SK-N-SH (cell line): ENCODE data around the gene MAMLD1. TPM values are rescaled to one million over a fixed set of nuclear protein-coding genes. Genes with fewer than 3 reads are reported as not detected.

Experiments used
- CTCF ChIA-PET: fragments of 300-600, 350-600 bp; formaldehyde crosslinking; extraction: SDS; loops from one replicate; lab custom pipeline; 2021; lab: Yijun Ruan, JAX
- POLR2A ChIA-PET: fragments of 350-600 bp; sonication (Branson Sonifier 250); formaldehyde crosslinking; extraction: SDS; loops from one replicate; lab custom pipeline; 2020; ENCODE audit warnings: antibody characterized with exemption, inconsistent platforms; lab: Yijun Ruan, JAX
- DNase-seq: peaks from one replicate; pipeline ENCODE4 v3.0.0; 2012
- H2AFZ ChIP-seq: fragments of 200-600 bp; sonication (generic); 2 replicates; pipeline ENCODE4 v1.8.1; 2016; ENCODE audit warnings: antibody characterized with exemption, mild to moderate bottlenecking, low read depth
- H3F3A ChIP-seq: fragments of 200-600 bp; sonication (generic); replicated peaks from 2 replicates; pipeline ENCODE3; 2016; ENCODE audit warnings: antibody characterized with exemption, mild to moderate bottlenecking; ENCODE audit not compliant: insufficient read depth
- H3K27ac ChIP-seq, 2 experiments: fragments of 200-500 bp in 1 of 2; fragments of 200-600 bp in 1 of 2; sonication (Bioruptor generic) in 1 of 2; sonication (generic), shearing (Covaris generic) in 1 of 2; 2 replicates each; pipeline versions ENCODE4 v1.5.1 to v1.6.1; 2014 to 2016; ENCODE audit warnings: low read depth in 2 of 2, inconsistent platforms in 1 of 2, low read length in 1 of 2, mild to moderate bottlenecking in 1 of 2, mixed read lengths in 1 of 2
- H3K27me3 ChIP-seq: fragments of 200-600 bp; sonication (generic), shearing (Covaris generic); 2 replicates; pipeline ENCODE4 v1.6.1; 2016; ENCODE audit warnings: mixed run types; ENCODE audit not compliant: insufficient read depth
- H3K36me3 ChIP-seq, 2 experiments: fragments of 200-500 bp in 1 of 2; fragments of 200-600 bp in 1 of 2; sonication (Bioruptor generic) in 1 of 2; sonication (generic) in 1 of 2; replicated peaks in 1 of 2; 2 replicates each; pipeline versions ENCODE3 to v1.5.1; 2014 to 2016; ENCODE audit warnings: low read length in 1 of 2, mild to moderate bottlenecking in 1 of 2; ENCODE audit not compliant: insufficient read depth in 2 of 2, control insufficient read depth in 1 of 2
- H3K4me1 ChIP-seq, 2 experiments: fragments of 200-500 bp in 1 of 2; fragments of 200-600 bp in 1 of 2; sonication (Bioruptor generic) in 1 of 2; sonication (generic), shearing (Covaris generic) in 1 of 2; 2 replicates each; pipeline versions ENCODE4 v1.5.1 to v1.6.1; 2014 to 2016; ENCODE audit warnings: low read depth in 1 of 2, low read length in 1 of 2, mixed run types in 1 of 2; ENCODE audit not compliant: insufficient read depth in 2 of 2, control insufficient read depth in 1 of 2
- H3K4me2 ChIP-seq: fragments of 200-600 bp; sonication (generic), shearing (Covaris generic); 2 replicates; pipeline ENCODE4 v1.6.1; 2017; ENCODE audit warnings: mixed run types
- H3K4me3 ChIP-seq, 2 experiments: fragments of 200-500 bp in 1 of 2; fragments of 200-600 bp in 1 of 2; sonication (Bioruptor generic) in 1 of 2; sonication (generic), shearing (Covaris generic) in 1 of 2; 2 replicates each; pipeline versions ENCODE4 v1.5.1 to v1.8.1; 2014 to 2016; ENCODE audit warnings: low read depth in 2 of 2, inconsistent platforms in 1 of 2, low read length in 1 of 2, mild to moderate bottlenecking in 1 of 2, mixed read lengths in 1 of 2, moderate library complexity in 1 of 2
- H3K79me2 ChIP-seq: fragments of 200-600 bp; sonication (generic); 2 replicates; pipeline ENCODE4 v1.8.1; 2017; ENCODE audit warnings: mild to moderate bottlenecking; ENCODE audit not compliant: insufficient read depth
- H3K9ac ChIP-seq: fragments of 200-600 bp; sonication (generic); 2 replicates; pipeline ENCODE4 v1.6.1; 2017; ENCODE audit warnings: mixed run types
- H3K9me2 ChIP-seq: fragments of 200-600 bp; sonication (generic); 2 replicates; pipeline ENCODE4 v1.6.1; 2017; ENCODE audit warnings: mixed run types
- H3K9me3 ChIP-seq: fragments of 200-600 bp; sonication (generic); 2 replicates; pipeline ENCODE4 v1.6.1; 2017; ENCODE audit warnings: mixed run types, mild to moderate bottlenecking, moderate library complexity
- H4K20me1 ChIP-seq: fragments of 200-600 bp; sonication (generic); 2 replicates; pipeline ENCODE4 v1.6.1; 2017; ENCODE audit warnings: mild to moderate bottlenecking, mixed run types; ENCODE audit not compliant: insufficient read depth
- CHD2 ChIP-seq: fragments of 150-350 bp; IDR thresholded peaks from 2 replicates; pipeline ENCODE4 v1.6.1; 2018; ENCODE audit warnings: low read length; ENCODE audit not compliant: partially characterized antibody
- CTCF ChIP-seq: fragments of 200-600 bp; sonication (generic); IDR thresholded peaks from 2 replicates; pipeline ENCODE4 v1.6.1; 2017; ENCODE audit warnings: antibody characterized with exemption, mild to moderate bottlenecking, moderate library complexity
- EZH2phosphoT487 ChIP-seq: fragments of 200-600 bp; sonication (generic); IDR thresholded peaks from 2 replicates; pipeline ENCODE4 v1.6.1; 2017; ENCODE audit warnings: low read depth, mixed run types, mild to moderate bottlenecking, antibody characterized with exemption, moderate library complexity, borderline replicate concordance
- FOXJ3 ChIP-seq: sonication (generic); formaldehyde crosslinking; IDR thresholded peaks from 2 replicates; pipeline ENCODE4 v1.5.1; 2020; ENCODE audit warnings: mild to moderate bottlenecking, missing genetic modification reagents
- GABPA ChIP-seq: IDR thresholded peaks from 2 replicates; pipeline ENCODE4 v1.4.0; 2012; ENCODE audit warnings: low read depth, mild to moderate bottlenecking
- GATA2 ChIP-seq: sonication (generic); formaldehyde crosslinking; IDR thresholded peaks from 2 replicates; pipeline ENCODE4 v1.5.0; 2020; ENCODE audit warnings: mild to moderate bottlenecking, missing genetic modification reagents
- IRF3 ChIP-seq: fragments of 150-350 bp; IDR thresholded peaks from 2 replicates; pipeline ENCODE4 v1.6.1; 2016; ENCODE audit warnings: mild to moderate bottlenecking, low read depth, low read length
- JUND ChIP-seq: IDR thresholded peaks from 2 replicates; pipeline ENCODE4 v1.4.0; 2012
- MEF2A ChIP-seq: IDR thresholded peaks from 2 replicates; pipeline ENCODE4 v1.4.0; 2012; ENCODE audit warnings: low read depth, borderline replicate concordance
- NFIC ChIP-seq: IDR thresholded peaks from 2 replicates; pipeline ENCODE4 v1.4.0; 2012; ENCODE audit warnings: borderline replicate concordance
- POLR2AphosphoS5 ChIP-seq: IDR thresholded peaks from 2 replicates; pipeline ENCODE4 v1.6.1; 2012; ENCODE audit warnings: low read depth, low read length
- RAD21 ChIP-seq: IDR thresholded peaks from 2 replicates; pipeline ENCODE4 v1.6.1; 2012; ENCODE audit warnings: mild to moderate bottlenecking, low read length
- RXRA ChIP-seq: IDR thresholded peaks from 2 replicates; pipeline ENCODE4 v1.4.0; 2012; ENCODE audit warnings: low read depth, mild to moderate bottlenecking, borderline replicate concordance
- SIN3A ChIP-seq: IDR thresholded peaks from 2 replicates; pipeline ENCODE4 v1.6.1; 2012; ENCODE audit warnings: low read depth, mild to moderate bottlenecking, low read length, moderate library complexity, borderline replicate concordance
- SMC3 ChIP-seq: IDR thresholded peaks from 2 replicates; pipeline ENCODE4 v1.6.1; 2012; ENCODE audit warnings: low read depth, low read length, improper control_type of control experiment
- TCF12 ChIP-seq: IDR thresholded peaks from 2 replicates; pipeline ENCODE4 v1.4.0; 2012
- USF1 ChIP-seq: IDR thresholded peaks from 2 replicates; pipeline ENCODE4 v1.4.0; 2012; ENCODE audit warnings: low read depth, borderline replicate concordance
- YY1 ChIP-seq: IDR thresholded peaks from 2 replicates; pipeline ENCODE4 v1.4.0; 2012; ENCODE audit warnings: low read depth, mild to moderate bottlenecking
- ZBTB33 ChIP-seq: IDR thresholded peaks from 2 replicates; pipeline ENCODE4 v1.4.0; 2012; ENCODE audit warnings: low read depth, borderline replicate concordance
- WGBS: methylation state at CpG from one replicate; pipeline ENCODE4 v1.1.6; 2017; ENCODE audit warnings: low lambda C conversion rate; 5-methylcytosine and 5-hydroxymethylcytosine counted together
- polyA plus RNA-seq, 3 experiments: library from polyadenylated mRNA; depleted of rRNA; stranded (reverse); fragments of >200 nt; gene quantifications; 2 replicates each; pipeline ENCODE4 v1.2.3, GENCODE V29; 2012

MAMLD1 gene
- polyA plus RNA-seq, 1 of the 3 experiments (the other 2 are of a cell fraction) = 4.4 TPM

GRCh38 chrX:150338615-150339014 is 24.5 kb upstream of the MAMLD1 start:
- Histone ChIP-seq H3K9ac (no peak overlapping the region), H3K36me3 (no peaks in the 10 kb centered on the region), H3F3A (no peaks in the 10 kb centered on the region), H3K27ac (no peak overlapping the region), H3K9me2 (no peaks in the 10 kb centered on the region), H3K4me3 (no peak overlapping the region), H3K27me3 (no peaks in the 10 kb centered on the region), H3K4me1 (no peaks in the 10 kb centered on the region; a peak in 1 of 4 replicates), H3K79me2 (no peaks in the 10 kb centered on the region), H3K9me3 (no peaks in the 10 kb centered on the region), H3K4me2 (no peak overlapping the region), H4K20me1 (no peaks in the 10 kb centered on the region), H2AFZ (no peak overlapping the region)
- ChIA-PET CTCF (no interaction called here), POLR2A (no interaction called here)
- no peak for DNase-seq
- WGBS = 64% methylated on average over 8 of the region's 8 CpGs
- no peak for TF ChIP-seq CTCF

GRCh38 chrX:150339736-150340135 is 23.4 kb upstream of the MAMLD1 start:
- no peak overlapping the region for H3K27ac ChIP-seq
- no peak for DNase-seq
- no peaks in the 10 kb centered on the region for H3F3A ChIP-seq
- no peaks in the 10 kb centered on the region for H3K36me3 ChIP-seq
- H3K4me1 ChIP-seq = no peaks in the 10 kb centered on the region; a peak in 1 of 4 replicates
- no peak overlapping the region for H2AFZ ChIP-seq
- H3K9me2 ChIP-seq = no peaks in the 10 kb centered on the region
- ChIA-PET POLR2A (no interaction called here), CTCF (no interaction called here)
- no peaks in the 10 kb centered on the region for H3K9me3 ChIP-seq
- no peaks in the 10 kb centered on the region for H3K79me2 ChIP-seq
- WGBS = 43% methylated on average over 3 of the region's 3 CpGs
- H3K4me2 ChIP-seq = no peak overlapping the region
- no peaks in the 10 kb centered on the region for H4K20me1 ChIP-seq
- H3K4me3 ChIP-seq = no peak overlapping the region
- no peaks in the 10 kb centered on the region for H3K27me3 ChIP-seq
- no peak overlapping the region for H3K9ac ChIP-seq
- TF ChIP-seq CHD2 (no peak), IRF3 (no peak), RAD21 (no peak), JUND (no peak), GATA2 (no peak), RXRA (no peak), SMC3 (no peak), YY1 (no peak), USF1 (no peak), SIN3A (no peak), EZH2phosphoT487 (no peak), POLR2AphosphoS5 (no peak), NFIC (no peak), ZBTB33 (no peak), CTCF (no peak), TCF12 (no peak), GABPA (no peak), MEF2A (no peak), FOXJ3 (CRISPR knock-in tag) (no peak)
